SHP77 (cell line): ENCODE data around the gene TTC7B.
A peak's percentile ranks its signal among the peaks of the same experiment; 100 is the strongest.

Source experiments
- DNase-seq, 2 experiments: peaks; one replicate each; lab custom pipeline; 2025; lab: John Stamatoyannopoulos, UW

TTC7B gene

DNA sequence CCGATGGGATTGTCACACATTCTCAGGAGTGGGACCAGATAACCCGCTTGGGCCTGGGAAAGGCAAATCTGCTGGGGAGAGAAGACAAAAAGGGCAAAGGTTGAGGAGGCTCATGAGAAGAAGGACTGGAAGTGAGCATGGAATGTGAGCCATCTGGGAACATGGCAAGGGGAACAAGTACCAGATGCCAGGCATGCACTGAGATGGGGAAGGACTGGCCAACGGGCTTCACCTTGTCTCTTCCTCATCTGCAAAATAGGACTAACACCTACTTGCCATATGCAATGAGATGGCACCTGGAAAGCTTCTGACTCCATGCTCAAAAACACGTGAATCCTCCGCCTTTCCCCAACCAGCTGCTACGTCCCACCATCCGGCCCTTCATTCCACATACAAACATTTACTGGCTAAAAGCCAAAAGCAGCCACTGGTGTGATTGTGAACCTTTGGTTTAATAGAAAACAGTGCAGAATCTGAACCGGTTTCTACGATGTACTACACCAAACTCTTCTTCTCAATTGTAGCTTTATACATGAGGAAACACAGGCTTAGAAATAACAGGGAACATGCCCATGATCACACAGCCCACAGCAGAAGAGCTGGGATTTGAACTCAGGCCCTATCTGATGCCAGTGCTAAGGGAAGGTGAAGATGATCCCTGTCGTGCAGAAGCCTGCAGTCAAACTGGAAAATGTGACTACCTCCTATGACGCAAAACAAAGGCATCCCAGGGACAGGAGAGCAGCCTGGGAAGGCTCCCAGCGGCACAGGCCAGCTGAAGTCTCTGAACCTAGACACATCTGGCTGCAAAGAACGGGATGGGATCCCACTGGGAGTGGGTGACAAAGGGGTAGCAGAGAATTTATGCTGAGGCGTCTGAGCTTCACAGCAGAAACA lies 112.1 kb downstream of the TTC7B start:
- DNase-seq = no peak

DNA sequence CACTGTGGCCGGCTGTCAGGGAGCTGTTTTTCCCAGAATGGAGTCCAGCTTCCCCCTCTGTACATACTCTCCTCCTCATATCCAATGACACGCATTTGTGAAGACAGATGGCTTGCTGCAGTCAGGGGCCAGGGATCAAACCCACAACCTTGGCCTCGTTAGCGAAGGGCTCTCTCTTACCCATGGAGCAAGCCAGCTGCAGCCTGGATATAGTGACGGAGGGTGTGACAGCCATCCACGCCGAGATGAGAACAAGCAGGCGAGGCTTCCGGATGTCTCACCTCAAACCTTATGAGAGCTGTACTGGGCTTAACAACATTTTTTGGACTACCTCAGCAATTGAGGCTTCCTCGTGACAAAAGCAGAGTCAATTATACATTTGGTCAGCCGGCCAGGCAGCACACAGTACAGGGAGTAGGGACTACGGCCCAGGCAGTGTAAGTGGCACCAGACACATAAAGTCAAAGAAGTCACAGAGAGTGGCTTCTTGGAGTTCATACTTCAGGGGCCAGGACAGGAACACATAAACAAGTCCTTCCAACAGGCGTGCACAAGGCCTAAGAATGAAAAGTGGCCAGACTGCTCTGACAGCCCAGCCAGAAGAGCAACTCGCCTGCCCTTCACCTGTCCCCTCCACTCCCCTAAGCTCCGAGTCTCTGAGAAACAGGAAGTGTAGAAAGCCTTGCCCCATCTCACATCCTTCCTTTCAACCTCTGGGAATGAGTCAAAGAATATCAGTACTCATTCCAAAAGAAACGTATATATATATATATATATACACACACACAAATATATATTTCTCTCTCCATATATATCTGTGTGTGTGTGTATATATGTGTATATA lies 115.1 kb downstream of the TTC7B start:
- no peak for DNase-seq

DNA sequence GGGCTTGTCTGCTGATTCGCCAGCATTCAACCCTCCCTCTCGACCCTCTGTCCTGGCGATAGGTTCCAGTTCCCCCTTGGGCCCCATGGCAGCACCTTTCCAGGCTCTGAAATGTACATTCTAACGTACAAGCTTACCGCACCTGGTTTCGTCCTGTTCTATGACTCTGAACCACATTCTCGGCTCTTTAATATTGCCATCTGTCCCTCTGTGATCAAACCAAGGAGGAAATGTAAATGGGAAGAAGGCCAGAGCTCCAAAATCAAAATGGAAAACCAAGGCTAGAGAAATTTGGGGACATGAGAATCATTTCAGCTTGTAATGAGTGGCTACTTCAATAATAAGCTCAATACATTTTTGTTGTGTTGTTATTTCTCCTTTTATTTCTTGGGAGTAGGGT lies 117.2 kb downstream of the TTC7B start:
- DNase-seq = no peak

DNA sequence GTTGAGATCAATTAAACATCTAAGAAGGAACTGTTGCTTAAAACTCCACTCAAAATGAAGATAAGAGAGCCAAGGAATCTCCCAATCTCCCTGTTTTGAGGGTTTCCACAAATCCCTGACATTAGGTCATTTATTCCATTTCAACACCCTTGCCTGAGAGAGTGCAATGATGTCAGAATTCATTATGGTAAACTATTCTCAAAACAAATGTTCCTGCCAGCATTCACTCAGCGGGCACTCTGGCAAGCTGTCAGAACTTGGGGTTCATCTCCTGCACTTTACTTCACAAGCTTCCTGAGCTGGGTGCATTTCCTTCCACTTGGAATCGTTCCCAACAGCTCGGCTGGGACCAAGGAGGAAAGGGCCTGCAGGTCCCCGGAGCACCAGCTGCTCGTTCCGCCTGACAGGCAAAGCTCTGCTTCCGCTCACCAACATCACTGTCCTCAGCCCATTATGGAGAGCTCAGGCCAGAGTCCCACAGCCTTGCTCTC lies 117.8 kb downstream of the TTC7B start:
- peak; percentile 75 for DNase-seq

DNA sequence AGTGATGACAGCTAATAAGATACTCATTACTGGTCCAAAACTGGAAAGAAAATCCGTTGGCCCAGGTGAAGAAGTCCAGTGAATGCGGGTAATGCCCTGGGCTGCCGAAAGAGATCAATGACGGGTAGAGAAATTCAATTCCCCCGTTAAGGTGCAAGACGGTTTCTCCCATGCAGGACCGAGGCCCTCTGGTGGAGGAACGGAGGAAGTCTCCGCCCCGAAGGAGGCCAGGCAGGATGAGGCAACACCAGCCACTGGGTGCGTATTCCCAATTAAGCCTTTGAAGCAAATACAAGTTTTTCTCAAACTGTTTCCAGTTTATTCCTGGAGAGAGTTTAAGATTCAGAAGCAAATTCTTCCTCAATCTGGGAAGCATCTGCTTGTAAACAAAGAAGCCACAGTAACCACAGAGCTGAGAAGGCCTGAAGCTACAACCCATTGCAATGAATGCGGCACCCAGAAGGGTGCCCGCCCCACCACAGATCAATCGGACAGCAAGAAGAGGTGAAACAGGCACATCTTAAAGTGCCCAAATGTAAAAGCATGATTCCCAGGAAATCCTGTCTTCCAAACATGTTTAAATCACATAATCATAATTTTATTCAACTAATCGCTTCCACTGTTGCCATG lies 118.5 kb downstream of the TTC7B start:
- DNase-seq = peak; percentile 81 to 82

DNA sequence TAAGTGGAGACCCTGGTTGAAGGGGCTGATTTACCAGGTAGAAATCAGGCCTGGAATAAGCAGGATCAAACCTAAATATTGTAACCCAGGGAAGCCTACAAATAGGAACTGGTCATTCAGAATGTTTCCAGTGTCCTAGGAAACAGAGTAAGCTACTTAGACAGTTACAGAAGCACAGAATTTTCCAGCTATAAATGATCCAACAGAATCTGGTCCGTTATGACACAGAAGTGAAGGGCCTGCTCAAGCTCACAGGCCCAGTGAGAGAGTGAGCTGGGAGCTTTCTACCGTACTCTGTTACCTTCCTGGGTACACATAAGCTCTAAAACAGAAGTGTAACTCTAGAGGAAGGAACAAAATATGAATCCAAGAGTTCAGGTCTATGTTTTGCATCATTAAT lies 119.1 kb downstream of the TTC7B start:
- no peak for DNase-seq

DNA sequence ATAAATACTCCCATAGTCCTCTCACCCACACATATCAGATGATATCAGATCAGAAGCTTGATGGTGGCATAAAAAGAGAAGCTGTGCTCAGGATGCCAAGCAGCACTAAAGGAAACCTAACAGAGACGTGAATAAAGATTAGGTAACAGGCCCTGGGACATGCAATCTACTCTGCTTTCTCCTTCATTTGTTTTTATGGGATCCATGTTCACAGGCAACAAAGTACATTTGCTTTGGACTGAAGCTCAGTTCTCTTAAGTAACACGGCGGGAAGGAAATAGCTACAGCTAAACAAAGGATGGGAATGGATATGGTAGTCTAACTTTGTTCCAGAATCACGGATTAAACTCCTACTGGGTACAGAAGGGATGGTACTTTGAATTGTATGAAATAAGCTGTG lies 119.5 kb downstream of the TTC7B start:
- DNase-seq = no peak

DNA sequence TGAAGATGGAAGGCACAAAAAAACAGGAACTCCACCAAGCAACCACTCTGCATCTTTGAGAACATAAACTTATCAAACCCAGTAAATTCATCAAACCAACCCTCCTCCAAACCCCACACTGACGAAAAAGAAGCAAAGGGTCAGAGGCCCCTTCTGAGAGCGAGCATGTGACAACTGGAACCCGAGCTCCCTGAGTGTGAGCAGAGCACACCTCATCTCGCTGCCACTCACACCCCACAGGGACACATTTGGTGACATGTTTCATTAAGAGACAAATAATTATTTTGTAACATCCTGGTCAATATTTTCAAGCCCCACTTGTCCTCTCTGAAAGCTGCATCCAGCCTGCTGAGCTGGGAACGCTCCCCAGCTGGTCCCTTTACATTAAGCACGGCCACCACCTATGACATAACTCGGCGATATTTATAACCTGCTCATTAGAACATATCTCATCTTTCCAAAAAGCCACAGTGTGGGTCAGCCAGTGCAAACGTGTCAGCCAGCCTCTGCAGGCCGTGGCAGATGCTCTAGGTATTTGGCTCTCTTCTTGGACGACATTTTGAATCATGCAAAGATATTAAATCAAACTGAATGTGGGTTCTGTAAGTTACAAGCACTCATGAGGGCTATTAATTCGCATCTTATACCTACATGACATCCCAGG lies 120.1 kb downstream of the TTC7B start:
- DNase-seq = peak; percentile 38 to 66

DNA sequence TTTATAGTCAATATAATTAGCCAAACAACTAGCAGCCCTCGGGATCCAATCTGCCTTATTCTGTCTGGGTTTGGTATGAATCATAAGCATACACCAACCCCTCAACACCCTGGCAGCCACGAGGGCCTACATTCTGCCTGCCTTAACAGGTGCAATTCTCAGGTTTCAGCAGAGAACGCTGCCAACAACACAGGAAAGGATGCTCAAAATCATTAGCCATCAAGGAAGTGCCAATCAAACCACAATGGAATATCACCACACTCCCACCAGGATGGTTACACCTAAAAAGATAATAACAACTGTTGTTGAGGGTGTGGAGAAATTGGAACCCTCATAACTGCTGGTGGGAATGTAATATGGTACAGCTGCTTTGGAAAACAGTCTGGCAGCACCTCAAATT lies 122.8 kb downstream of the TTC7B start:
- DNase-seq = peak; percentile 32 to 53

DNA sequence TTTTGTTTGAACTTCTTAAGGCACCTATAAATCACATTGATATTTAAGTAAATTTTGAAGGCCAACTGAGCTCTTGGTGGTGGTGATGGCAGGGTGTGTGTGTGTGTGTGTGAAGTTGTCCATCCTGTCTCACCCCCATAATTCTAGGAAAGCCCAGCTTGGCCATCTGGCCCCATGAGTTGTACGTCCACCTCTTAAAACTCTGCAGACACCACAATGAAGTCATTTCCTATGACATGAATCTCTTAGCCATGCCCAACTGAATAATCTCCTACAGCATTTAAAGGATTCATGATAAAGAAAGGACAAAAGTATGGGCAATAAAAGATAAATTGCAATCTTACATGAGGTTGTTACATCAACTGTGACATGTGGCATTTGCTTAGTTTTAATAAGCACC lies 123.4 kb downstream of the TTC7B start:
- no peak for DNase-seq

DNA sequence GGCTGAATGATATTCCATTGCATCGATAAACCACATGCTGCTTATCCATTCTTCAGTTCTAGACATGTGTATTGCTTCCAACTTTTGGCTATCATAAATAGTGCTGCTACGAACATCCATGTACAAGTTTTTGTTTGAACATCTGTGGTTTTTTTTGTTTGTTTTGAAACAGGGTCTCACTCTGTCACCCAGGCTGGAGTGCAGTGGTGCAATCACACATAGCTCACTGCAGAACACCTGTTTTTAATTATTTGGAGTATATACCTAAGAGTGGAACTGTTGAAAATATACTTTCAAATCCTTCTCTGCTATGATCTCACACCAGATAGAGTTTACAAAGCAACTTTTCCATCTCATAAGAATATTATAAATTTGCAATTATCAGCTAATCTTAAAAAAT lies 124.2 kb downstream of the TTC7B start:
- no peak for DNase-seq

DNA sequence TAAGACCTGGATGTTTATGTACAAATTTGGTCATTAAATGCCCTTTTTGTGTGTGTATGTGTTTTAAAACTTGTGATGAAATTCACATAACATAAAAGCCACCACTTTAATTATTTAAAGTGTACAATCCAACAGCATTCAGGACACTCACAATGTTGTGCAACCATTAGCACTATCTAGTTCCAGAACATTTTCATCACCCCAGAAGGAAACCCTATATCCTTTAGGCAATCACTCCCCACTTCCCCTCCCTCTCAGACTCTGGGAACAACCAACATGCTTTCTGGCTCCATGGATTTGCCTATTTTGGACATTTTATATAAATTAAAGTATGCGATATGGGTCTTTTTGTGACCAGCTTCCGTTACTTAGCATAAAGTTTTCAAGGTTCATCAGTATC lies 124.6 kb downstream of the TTC7B start:
- DNase-seq = no peak

DNA sequence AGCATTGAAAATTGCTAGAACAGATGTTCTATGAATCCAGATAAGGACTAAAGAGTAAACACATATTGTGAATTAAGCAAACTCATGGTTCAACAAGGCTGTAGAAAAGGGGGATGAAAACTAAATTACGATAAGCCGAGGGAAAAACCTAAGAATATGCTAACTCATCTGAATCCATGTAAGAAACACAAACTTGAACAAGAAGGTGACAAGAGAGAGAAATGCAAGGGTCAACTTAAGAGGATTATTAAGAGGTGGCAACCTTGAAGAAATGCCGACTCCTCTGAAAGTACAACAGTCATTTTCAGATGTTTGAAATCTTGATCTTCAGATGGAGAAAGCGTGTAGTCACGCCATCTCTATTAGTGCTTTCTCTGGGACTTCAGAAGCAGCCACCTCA lies 128.6 kb downstream of the TTC7B start:
- no peak for DNase-seq

DNA sequence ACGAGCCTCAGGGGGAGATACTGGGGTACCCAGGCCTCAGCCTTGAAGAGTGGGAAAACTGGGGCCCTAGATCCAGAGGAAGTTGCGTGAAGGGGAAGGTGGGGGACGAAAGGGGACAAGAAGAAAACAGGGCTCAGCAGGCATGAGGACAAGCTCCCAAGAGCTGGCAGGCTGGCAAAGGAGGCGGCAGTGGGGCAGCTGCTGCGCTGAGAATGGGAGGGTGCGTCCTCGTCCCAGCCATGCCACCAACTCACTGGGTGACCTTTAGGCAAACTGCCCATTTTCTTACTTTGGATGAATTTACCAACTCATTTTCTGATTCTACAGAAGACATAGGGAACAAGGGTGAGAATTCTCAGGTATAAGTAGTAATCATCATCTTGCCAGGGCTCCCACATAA lies 133.6 kb downstream of the TTC7B start:
- no peak for DNase-seq

DNA sequence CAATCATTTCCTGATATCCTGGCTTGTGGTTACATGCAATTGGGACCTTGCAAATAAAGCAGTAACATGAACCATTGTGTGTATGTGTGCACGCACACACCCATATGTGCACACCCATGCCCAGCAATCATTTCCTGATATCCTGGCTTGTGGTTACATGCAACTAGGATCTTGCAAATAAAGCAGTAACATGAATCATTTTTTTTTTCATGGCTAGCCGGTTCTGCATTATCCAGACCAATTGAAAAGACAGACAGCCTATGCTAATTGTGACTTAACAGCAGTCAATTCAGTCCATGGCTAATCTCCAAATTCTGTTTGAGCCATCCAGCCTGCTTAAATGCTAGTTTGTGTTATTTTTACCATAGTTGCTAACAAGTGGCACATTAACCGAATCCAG lies 134.3 kb downstream of the TTC7B start:
- DNase-seq = no peak

DNA sequence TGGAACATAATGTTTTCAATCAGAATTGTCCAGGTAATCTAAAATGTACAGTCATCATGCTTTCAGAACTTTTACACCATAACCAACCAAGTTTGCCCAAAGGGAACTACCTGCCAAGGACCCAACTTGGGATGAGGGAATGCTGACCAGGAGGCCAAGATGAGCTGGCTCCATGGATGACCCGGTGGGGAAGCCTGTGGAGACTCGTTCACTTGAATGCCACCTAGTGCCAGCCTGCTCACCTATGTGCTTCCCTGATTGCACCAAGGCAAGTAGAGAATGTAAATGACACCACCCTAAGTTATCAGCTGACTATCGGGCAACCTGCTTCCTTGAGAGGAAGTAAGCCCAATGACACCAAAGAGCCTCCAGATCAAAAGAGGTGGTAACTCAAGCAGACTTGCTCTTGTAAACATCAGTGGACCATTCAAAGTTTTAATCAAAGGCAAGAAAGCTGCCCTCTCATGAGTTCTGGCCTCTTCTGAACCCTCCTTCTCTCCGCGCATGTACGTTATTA lies 137.3 kb downstream of the TTC7B start:
- no peak for DNase-seq

DNA sequence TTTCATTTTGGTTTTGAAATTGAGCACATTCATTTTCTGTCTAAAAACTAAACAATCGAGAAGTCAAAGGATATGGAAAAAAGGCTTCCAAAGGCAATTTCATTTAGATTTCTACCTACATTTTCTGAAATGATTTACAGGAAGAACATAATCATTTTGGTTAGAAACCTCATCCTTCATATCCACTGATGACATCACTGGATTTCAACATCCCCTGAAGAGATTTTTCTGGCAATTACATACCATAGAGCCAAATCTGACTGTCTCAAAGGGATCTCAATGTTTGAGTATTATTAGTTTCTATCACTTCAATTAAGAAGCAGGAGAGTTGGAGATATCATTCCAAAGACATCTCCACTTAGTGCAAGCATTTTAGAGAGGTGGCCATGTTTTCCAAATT lies 137.8 kb downstream of the TTC7B start:
- no peak for DNase-seq

DNA sequence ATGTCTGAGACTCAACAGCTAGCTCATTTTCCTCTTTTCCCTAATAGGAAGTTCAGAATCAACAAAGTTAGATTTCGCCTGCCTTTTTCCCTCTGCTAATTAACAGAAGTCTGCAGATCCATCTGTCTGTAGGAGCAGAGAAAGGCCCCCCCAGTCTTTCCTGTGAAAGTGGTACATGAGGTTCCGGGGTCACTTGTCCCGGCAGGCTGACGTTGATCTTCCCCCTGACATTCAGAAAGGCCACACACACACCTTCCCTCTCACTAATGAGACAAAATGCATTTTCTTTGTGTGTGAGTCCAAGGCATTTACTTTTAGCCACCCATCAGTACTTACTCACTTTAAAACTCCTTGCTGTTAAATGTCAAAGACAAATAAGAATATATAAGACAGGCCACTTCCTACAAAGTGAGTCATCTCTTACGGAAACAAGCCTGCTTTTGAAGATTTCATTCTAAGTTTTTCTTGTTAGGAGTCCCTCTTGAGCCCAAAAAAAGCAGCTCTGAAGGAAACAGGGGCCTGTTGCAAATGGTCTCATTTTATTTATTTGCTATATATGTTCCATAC lies 138.7 kb downstream of the TTC7B start:
- DNase-seq = no peak

DNA sequence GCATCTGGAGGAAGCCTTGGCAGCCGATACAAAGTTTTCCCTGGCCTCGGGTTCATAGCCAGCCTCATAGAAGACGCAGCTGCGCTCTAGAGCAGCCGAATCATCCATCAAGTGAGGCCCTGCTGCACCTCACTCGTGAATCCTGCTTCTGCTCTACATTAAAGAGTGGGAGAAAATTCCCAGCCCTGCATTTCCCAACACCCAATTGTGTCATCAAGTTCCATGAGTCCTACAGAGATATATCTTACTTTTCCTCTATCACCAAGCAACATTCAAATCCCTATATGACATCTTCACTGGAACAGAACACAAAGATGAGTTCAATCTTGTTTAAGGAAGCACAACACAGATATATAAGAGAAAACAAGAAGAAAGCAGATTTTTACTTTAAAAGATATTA lies 139.3 kb downstream of the TTC7B start:
- no peak for DNase-seq

DNA sequence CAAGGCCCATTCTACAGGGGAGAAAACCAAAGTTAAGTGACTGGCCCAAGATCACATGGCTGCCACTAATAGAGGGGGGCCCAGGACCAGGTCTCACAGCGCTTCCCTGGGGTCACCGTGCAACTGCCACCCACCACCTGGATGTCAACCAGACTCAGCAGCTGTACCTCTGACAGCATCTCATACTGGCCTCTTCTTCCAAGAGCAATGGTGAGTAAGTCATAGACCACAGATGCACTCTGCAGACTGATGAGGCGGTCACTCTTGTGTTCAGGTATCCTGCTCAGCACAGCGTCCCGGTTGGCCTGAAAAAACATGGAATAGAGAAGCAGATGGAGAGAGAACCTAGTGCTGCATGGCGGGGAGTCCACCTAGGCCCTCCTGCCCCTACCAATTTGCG lies 139.9 kb downstream of the TTC7B start:
- DNase-seq = no peak

DNA sequence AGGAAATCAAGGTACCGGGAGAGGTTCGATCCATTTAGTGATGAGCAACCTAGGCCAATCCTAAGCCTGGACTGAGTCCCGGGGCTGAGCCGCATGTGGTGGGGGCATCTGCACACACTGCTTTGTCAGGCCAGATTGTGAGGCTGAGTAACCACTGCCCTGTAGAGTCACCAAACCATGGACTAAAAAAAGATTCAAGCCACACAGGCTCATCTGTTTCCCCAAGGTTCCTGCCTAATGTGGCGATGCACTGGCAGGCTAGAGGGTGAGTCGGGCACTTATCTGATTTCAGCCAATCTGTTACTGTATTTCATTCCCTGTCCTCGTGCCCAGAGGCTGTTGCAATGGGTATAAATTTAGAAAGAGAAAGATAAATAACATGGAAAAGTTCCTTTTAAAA lies 140.8 kb downstream of the TTC7B start:
- no peak for DNase-seq
